GM19324 (cell line): ENCODE measurements around the gene GOPC.
"Not testable (repeated sequence)": the region's sequence is repeated elsewhere in the genome, so short reads cannot be mapped to it uniquely, and the experiment has no call there.

ENCODE experiments used
- ATAC-seq: cut with Tn5 transposase; IDR thresholded peaks from one replicate; pipeline ENCODE4 v1.9.1; 2021; ENCODE audit warnings: mild to moderate bottlenecking, moderate library complexity; ENCODE audit not compliant: unreplicated experiment, low FRiP score

GOPC gene

GRCh38 chr6:117520603-117521395, 81.5 kb downstream of the GOPC start:
- ATAC-seq = no peak

GRCh38 chr6:117518870-117519269, 83.4 kb downstream of the GOPC start:
- ATAC-seq = no peak

GRCh38 chr6:117517995-117518394, 84.3 kb downstream of the GOPC start:
- not testable (repeated sequence) for ATAC-seq

- ATAC-seq = no peak
Observed at GRCh38 chr6:117515326-117515725, 87.0 kb downstream of the GOPC start.

GRCh38 chr6:117514655-117515054, 87.7 kb downstream of the GOPC start:
- ATAC-seq = no peak

- no peak for ATAC-seq
Observed at GRCh38 chr6:117513778-117514365, 88.4 kb downstream of the GOPC start.

- no peak for ATAC-seq
Observed at GRCh38 chr6:117512987-117513573, 89.2 kb downstream of the GOPC start.

GRCh38 chr6:117512056-117512828, 90.1 kb downstream of the GOPC start:
- ATAC-seq = no peak
